Activated effector memory CD4-positive, alpha-beta T cell treated with anti-CD3 and anti-CD28 coated beads, Interleukin-2, amount 50 U/mL, for 16 hours (primary cell): Measurements from ENCODE around the gene PEMT.
"Not testable (repeated sequence)": the region's sequence is repeated elsewhere in the genome, so short reads cannot be mapped to it uniquely, and the experiment has no call there.

ENCODE experiments used
- DNase-seq: peaks from one replicate; pipeline ENCODE4 v3.0.0-alpha.2; 2020

PEMT gene

DNA sequence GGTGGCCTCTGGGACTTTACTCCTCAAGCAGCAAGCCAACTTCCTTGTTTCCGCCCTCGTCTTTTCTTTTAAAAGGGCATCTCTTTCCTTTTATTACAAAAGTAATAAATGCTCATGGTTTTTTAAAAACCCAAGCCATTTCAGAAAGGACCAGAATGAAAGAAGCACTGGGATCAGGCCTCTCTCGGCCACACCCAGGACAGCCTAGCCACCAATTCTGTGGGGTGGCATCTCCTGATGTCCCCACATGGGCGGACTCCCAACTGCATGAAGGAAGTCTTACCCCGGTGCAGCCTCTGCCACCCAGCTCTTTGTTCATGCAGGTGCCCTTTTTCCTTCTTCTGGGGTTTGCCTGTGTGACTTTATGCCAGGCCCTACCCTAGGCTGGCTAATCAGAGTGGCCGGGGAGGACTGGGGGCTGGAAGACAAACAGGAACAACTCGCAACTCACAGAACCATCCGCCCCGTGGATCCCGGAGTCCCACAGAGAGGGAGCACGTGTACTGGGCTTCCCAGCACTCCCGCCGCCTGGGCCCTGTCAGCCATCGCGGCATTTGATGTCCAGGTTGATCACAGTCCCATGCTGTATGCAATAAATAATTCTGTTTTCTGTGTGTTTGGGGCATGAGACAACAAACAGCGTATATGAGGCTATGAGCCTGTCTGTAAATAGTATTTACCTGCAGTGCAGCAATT lies 92.8 kb downstream of the PEMT start:
- DNase-seq, result no peak

- no peak for DNase-seq
These were observed 93.5 kb downstream of the PEMT start for GRCh38 chr17:17497845-17498520.

GRCh38 chr17:17497065-17497844 lies 94.3 kb downstream of the PEMT start:
- no peak for DNase-seq

- peak; percentile 93 for DNase-seq
These were observed 95.1 kb downstream of the PEMT start, which contains the start of gene RASD1 for GRCh38 chr17:17496189-17497064. Gene RASD1 (minus strand): TSS chr17:17496395. CDS start chr17:17496181, 214 bp downstream.

DNA sequence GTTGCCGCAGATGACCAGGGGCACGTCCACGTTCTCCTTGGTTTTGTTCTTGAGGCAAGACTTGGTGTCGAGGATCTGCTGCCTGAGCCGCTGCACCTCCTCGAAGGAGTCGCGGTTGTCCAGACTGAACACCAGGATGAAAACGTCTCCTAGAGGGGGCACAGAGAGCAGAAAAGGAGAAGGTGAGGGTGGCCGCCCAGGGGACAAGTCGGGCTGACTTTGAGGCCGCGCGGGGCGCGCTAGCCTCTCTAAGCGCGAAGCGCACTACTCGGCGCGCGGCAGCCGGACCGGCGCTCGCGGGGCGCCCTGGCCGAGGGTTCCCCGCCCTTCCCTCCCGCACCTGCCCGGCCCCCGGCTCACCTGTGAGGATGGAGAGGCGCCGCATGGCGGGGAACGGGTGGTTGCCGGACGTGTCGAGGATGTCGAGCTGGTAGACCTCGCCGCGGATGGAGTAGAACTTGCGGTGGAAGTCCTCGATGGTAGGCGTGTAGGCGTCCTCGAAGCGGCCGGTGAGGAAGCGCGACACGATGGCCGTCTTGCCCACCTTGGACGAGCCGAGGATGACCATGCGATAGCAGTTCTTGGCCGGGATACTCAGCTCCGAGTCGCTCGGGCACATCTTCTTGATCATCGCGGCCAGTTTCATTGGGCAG lies 95.8 kb downstream of the PEMT start:
- DNase-seq, result peak; percentile 73

GRCh38 chr17:17494870-17495535 lies 96.5 kb downstream of the PEMT start:
- peak; percentile 66 for DNase-seq

GRCh38 chr17:17494499-17494869 lies 97.0 kb downstream of the PEMT start:
- peak; percentile 59 for DNase-seq

DNA sequence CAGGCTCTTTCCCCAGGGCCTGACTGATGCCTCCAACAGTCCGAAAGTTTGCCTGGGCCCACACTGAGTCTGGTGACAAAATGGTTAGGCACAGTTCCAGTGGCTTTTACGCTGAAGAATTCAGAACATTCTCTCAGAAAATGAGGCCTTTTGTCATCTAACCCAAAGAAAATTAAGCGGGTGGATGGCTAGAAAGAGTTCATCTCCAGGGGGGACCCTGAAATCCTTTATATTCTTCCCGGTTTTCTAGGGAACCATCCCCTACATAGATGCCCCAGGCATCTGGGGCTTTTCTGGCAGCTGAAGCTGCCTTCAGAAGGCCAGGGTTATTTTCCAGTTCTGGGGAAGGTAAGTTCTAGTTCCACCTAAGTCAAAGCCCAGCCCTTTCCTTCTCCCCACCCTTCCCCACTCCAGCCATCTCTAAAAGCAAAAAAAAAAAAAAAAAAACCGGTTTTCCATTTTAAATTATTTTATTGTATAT lies 97.5 kb downstream of the PEMT start:
- DNase-seq, result no peak

GRCh38 chr17:17493249-17493985 lies 98.1 kb downstream of the PEMT start:
- DNase-seq, result peak; percentile 57

GRCh38 chr17:17492571-17492970 lies 98.9 kb downstream of the PEMT start:
- DNase-seq, result no peak

GRCh38 chr17:17492085-17492484 lies 99.4 kb downstream of the PEMT start:
- no peak for DNase-seq

DNA sequence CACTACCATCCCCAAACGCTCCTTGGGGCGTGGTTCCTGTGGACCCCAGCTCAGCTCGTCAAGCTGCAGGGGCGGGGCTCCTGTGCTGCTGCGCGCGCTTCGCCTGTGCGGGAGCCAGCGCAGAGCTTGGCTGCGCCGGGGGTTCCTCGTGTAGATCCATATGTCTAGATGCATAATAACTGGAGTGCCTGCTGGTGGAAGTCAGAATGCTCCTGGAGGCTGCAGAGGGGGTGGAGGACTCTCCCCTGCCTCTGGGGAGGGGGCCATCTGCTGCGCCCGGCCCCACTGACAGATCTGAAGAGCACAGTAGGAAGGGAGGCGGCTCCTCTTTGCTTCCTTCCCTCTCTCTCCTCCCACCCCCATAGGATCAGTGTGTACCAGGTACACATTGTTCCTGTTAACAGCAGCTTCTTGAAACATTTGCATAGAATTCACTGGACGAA lies 99.9 kb downstream of the PEMT start:
- no peak for DNase-seq

- no peak for DNase-seq
These were observed 100.5 kb downstream of the PEMT start for GRCh38 chr17:17491031-17491471.

GRCh38 chr17:17487998-17488397 lies 103.5 kb downstream of the PEMT start:
- no peak for DNase-seq

DNA sequence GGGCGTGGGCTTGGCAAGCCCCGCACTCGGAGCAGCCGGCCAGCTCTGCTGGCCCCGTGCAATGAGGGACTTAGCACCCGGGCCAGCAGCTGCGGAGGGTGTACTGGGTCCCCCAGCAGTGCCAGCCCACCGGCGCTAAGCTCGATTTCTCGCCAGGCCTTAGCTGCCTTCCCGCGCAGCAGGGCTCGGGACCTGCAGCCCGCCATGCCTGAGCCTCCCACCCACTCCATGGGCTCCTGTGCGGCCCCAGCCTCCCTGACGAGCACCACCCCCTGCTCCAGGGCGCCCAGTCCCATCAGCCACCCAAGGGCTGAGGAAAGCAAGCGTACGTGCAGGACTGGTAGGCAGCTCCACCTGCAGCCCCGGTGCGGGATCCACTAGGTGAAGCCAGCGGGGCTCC lies 105.1 kb downstream of the PEMT start:
- DNase-seq, result not testable (repeated sequence)

DNA sequence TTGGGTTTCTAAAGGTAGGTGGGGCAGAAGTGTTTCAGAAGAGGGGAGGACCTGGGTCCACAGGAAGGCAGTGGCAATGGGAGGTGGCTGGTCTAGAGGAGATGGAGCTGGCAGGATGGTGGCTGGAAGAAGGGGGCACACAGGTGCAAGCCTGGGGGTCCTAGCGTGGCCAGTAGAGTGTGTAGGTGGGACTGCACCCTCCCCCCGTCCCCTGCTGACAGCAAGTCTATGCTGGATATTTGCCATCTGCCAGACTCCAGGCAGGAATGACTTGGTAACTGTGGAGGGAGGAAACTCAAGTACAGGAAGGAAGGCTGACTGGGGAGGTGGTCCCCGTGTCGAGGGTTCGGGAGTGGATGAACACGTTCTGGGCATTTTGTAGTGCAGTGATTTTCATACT lies 106.1 kb downstream of the PEMT start:
- DNase-seq, result no peak

GRCh38 chr17:17484451-17484899 lies 107.0 kb downstream of the PEMT start:
- no peak for DNase-seq

- no peak for DNase-seq
These were observed 109.6 kb downstream of the PEMT start for GRCh38 chr17:17481860-17482259.

- no peak for DNase-seq
These were observed 110.8 kb downstream of the PEMT start for GRCh38 chr17:17480593-17481148.

- DNase-seq, result no peak
These were observed 112.3 kb downstream of the PEMT start for GRCh38 chr17:17479209-17479608.
